Measurements from ENCODE around the gene DENND6A. TPM values are rescaled to one million over a fixed set of nuclear protein-coding genes. Genes with fewer than 3 reads are reported as not detected.

Gene DENND6A
- total RNA-seq, 1 donor from 2014 or later: 35.4 TPM

- Histone ChIP-seq H3F3A (ENCODE audit: low read depth) (no peaks in the 10 kb centered on the region), H3K36me3 (peaks cover 30% of the 10 kb centered on the region), H2AFZ (replicated peaks) (no peak overlapping the region), H3K4me3 (no peak overlapping the region), H3K4me2 (no peak overlapping the region), H4K20me1 (ENCODE audit: low read depth) (no peaks in the 10 kb centered on the region), H3K79me2 (ENCODE audit: low read depth) (no peaks in the 10 kb centered on the region), H3K9ac (no peak overlapping the region), H3K27me3 (no peaks in the 10 kb centered on the region), H3K9me3 (ENCODE audit: low read depth) (no peaks in the 10 kb centered on the region), H3K27ac (no peak overlapping the region), H3K4me1 (no peaks in the 10 kb centered on the region)
- no peak overlapping the region for H3K27ac Mint-ChIP-seq
- H3K4me3 Mint-ChIP-seq: no peak overlapping the region
- H3K27me3 Mint-ChIP-seq (ENCODE audit: insufficient read depth, low read depth): peaks cover 2% of the 10 kb centered on the region
- H3K4me1 Mint-ChIP-seq: peaks cover 2% of the 10 kb centered on the region
- H3K36me3 Mint-ChIP-seq: peaks cover 34% of the 10 kb centered on the region
- H3K9me3 Mint-ChIP-seq: no peaks in the 10 kb centered on the region
- TF ChIP-seq, protein P1, sequence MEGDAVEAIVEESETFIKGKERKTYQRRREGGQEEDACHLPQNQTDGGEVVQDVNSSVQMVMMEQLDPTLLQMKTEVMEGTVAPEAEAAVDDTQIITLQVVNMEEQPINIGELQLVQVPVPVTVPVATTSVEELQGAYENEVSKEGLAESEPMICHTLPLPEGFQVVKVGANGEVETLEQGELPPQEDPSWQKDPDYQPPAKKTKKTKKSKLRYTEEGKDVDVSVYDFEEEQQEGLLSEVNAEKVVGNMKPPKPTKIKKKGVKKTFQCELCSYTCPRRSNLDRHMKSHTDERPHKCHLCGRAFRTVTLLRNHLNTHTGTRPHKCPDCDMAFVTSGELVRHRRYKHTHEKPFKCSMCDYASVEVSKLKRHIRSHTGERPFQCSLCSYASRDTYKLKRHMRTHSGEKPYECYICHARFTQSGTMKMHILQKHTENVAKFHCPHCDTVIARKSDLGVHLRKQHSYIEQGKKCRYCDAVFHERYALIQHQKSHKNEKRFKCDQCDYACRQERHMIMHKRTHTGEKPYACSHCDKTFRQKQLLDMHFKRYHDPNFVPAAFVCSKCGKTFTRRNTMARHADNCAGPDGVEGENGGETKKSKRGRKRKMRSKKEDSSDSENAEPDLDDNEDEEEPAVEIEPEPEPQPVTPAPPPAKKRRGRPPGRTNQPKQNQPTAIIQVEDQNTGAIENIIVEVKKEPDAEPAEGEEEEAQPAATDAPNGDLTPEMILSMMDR (IDR thresholded peaks at IDR 0.05): no peak
- TF ChIP-seq EZH2 (IDR thresholded peaks at IDR 0.05) (no peak), EZH2phosphoT487 (IDR thresholded peaks at IDR 0.05) (no peak)
- no peak for DNase-seq (ENCODE audit: low spot score)
Observed at GRCh38 chr3:57624801-57625200, 68.1 kb downstream of the DENND6A start.

- no peaks in the 10 kb centered on the region for H3K9me3 Mint-ChIP-seq
- Histone ChIP-seq H3K4me3 (no peak overlapping the region), H3K79me2 (ENCODE audit: low read depth) (no peaks in the 10 kb centered on the region), H3K9me3 (ENCODE audit: low read depth) (no peaks in the 10 kb centered on the region), H3F3A (ENCODE audit: low read depth) (no peaks in the 10 kb centered on the region), H3K4me2 (no peak overlapping the region), H3K4me1 (no peaks in the 10 kb centered on the region), H3K27me3 (no peaks in the 10 kb centered on the region), H3K36me3 (peaks cover 11% of the 10 kb centered on the region), H2AFZ (replicated peaks) (no peak overlapping the region), H4K20me1 (ENCODE audit: low read depth) (no peaks in the 10 kb centered on the region), H3K27ac (no peak overlapping the region), H3K9ac (no peak overlapping the region)
- TF ChIP-seq, protein P1 (IDR thresholded peaks at IDR 0.05): no peak
- TF ChIP-seq EZH2 (IDR thresholded peaks at IDR 0.05): no peak
- no peak for TF ChIP-seq EZH2phosphoT487 (IDR thresholded peaks at IDR 0.05)
- H3K36me3 Mint-ChIP-seq: peaks cover 27% of the 10 kb centered on the region
- H3K4me3 Mint-ChIP-seq: no peak overlapping the region
- no peak for DNase-seq (ENCODE audit: low spot score)
- H3K27me3 Mint-ChIP-seq (ENCODE audit: insufficient read depth, low read depth): peaks cover 2% of the 10 kb centered on the region
- no peak overlapping the region for H3K27ac Mint-ChIP-seq
- H3K4me1 Mint-ChIP-seq: no peaks in the 10 kb centered on the region
Observed at GRCh38 chr3:57622362-57622761, 70.5 kb downstream of the DENND6A start.

- no peaks in the 10 kb centered on the region for H3K4me1 Mint-ChIP-seq
- Histone ChIP-seq H3K27ac (no peak overlapping the region), H3K4me2 (no peak overlapping the region), H4K20me1 (ENCODE audit: low read depth) (no peaks in the 10 kb centered on the region), H3K27me3 (no peaks in the 10 kb centered on the region), H3K9me3 (ENCODE audit: low read depth) (no peaks in the 10 kb centered on the region), H3K36me3 (no peaks in the 10 kb centered on the region), H3F3A (ENCODE audit: low read depth) (no peaks in the 10 kb centered on the region), H3K79me2 (ENCODE audit: low read depth) (no peaks in the 10 kb centered on the region), H3K4me1 (no peaks in the 10 kb centered on the region), H3K4me3 (no peak overlapping the region), H2AFZ (replicated peaks) (no peak overlapping the region), H3K9ac (no peak overlapping the region)
- TF ChIP-seq, protein P1 (IDR thresholded peaks at IDR 0.05): no peak
- TF ChIP-seq EZH2 (IDR thresholded peaks at IDR 0.05) (no peak), EZH2phosphoT487 (IDR thresholded peaks at IDR 0.05) (no peak)
- H3K27me3 Mint-ChIP-seq (ENCODE audit: insufficient read depth, low read depth): no peaks in the 10 kb centered on the region
- no peak overlapping the region for H3K27ac Mint-ChIP-seq
- peaks cover 8% of the 10 kb centered on the region for H3K36me3 Mint-ChIP-seq
- no peak for DNase-seq (ENCODE audit: low spot score)
- H3K4me3 Mint-ChIP-seq: no peak overlapping the region
- no peaks in the 10 kb centered on the region for H3K9me3 Mint-ChIP-seq
Observed at GRCh38 chr3:57617739-57618138, 75.1 kb downstream of the DENND6A start.

All from neural progenitor cell (in vitro differentiated cells).